Neural progenitor cell (in vitro differentiated cells): ENCODE measurements around the gene MEGF6.

Source experiments
- EZH2 ChIP-seq: fragments of 200-600 bp; sonication (generic); IDR thresholded peaks from 2 replicates; pipeline ENCODE4 v1.6.1; 2017; ENCODE audit warnings: antibody characterized with exemption, mild to moderate bottlenecking, moderate library complexity
- TF ChIP-seq, protein P1 (sequence below): fragments of 200-600 bp; sonication (generic); IDR thresholded peaks from 2 replicates; pipeline ENCODE4 v1.5.1; 2017; ENCODE audit warnings: antibody characterized with exemption, mild to moderate bottlenecking

DNA sequence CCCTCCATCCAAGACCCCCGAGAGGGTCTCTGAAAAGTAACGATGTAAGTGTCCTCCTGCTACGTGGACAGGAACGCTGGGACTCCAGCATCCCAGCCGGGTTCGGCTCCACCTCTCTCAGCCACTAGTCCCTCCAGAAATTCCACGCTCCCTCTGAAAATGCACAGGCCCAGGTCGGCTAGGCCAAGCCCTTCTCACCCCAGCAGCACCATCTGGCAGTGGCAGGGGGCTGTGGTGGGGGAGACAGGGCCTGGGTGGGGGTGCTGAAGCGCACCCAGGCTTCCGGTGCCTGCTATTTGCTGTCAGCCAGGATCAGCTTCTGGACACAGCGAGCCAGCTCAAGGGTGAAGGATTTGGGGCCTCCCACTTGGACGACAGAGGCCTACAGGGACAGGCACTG, 83.5 kb downstream of the MEGF6 start:
- no peak for TF ChIP-seq EZH2
- TF ChIP-seq, protein P1, sequence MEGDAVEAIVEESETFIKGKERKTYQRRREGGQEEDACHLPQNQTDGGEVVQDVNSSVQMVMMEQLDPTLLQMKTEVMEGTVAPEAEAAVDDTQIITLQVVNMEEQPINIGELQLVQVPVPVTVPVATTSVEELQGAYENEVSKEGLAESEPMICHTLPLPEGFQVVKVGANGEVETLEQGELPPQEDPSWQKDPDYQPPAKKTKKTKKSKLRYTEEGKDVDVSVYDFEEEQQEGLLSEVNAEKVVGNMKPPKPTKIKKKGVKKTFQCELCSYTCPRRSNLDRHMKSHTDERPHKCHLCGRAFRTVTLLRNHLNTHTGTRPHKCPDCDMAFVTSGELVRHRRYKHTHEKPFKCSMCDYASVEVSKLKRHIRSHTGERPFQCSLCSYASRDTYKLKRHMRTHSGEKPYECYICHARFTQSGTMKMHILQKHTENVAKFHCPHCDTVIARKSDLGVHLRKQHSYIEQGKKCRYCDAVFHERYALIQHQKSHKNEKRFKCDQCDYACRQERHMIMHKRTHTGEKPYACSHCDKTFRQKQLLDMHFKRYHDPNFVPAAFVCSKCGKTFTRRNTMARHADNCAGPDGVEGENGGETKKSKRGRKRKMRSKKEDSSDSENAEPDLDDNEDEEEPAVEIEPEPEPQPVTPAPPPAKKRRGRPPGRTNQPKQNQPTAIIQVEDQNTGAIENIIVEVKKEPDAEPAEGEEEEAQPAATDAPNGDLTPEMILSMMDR = no peak
